Stimulated activated CD8-positive, alpha-beta memory T cell treated with anti-CD3 and anti-CD28 coated beads, Interleukin-15, amount 100 ng/mL, for 1 hour (primary cell): ENCODE data around the gene RFTN2.
"Not testable (repeated sequence)": the region's sequence is repeated elsewhere in the genome, so short reads cannot be mapped to it uniquely, and the experiment has no call there.

Source experiments
- DNase-seq: peaks from one replicate; pipeline ENCODE4 v3.0.0-alpha.2; 2020; ENCODE audit warnings: low read depth

RFTN2 gene

DNA sequence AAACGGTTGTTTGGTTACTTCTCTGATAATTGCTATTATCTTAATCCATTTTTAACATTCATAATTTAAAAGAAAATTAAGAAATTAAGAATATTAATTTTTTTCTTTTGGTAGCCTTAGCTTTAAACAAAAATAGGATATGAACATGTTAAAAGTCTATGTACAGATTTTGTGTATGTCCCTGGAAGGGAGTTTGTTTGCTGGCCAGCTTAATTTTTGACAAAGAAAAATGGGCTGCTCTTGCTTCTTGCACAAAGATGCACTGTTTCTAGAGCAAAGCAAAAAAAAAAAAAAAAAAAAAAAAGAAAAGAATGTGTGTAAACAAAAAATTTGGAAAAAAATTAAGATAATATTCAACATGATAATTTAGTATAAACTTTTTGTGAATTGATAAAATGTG is 1.3 kb downstream of the RFTN2 start:
- no peak for DNase-seq

DNA sequence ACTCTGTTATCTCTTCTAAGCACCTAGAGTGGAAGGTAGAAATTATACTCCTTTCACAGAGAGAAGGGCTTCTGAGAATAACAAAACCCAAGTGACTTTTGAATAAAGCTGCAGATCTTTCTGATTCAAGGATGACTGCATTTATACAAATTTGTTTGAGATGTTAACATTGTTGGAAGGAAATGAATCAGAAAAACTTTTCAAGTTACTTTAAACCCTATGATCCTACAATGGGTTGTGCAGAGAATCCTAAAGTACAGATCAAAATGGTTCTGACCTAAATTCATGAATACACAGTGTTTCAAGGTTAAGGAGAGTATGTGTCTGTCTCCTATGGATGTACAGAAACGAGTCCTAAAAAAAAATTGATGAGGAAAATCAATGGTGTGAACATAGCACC is 1.8 kb downstream of the RFTN2 start:
- no peak for DNase-seq

DNA sequence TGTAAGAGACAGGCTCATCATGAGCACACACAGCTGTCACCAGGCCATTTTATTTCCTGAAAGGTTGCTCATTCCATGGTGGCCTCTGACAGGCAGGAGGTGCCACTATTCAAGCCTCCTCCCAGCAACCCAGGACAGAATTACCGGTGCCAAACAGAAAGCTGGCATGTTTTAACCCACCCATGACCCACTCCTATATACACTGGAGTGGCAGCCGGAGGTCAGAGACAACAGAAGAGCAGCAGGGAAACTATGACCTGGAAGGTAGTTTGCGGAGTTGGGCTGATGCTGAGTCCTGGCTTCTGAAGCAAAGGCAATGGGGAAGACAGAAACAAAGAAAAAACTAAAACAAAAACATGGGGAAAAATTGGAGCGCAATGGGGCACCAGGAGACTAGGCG is 2.3 kb downstream of the RFTN2 start:
- no peak for DNase-seq

DNA sequence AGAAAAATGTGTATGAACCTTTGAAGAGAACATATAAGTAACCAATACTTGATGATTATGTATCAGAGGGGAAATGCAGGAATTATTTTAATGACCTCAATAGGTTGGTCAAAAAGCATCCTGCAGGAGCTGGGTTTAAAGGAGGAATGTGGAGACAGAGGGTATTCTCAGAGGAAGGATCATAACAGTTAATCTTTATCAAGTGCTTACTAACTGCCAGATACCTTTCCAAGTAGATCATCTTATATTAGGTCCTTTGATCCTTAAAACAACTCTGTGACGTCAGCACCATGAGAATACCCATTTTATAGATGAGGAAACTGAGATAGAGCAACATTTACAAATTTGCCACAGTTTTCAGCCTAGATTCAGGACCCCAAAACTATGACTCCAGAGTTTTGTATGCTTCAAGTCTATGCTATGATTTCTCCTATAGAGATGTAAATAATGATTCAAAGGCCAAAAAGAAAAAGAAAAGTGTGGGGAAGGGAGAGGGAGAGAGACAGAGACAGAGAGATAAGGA is 3.0 kb downstream of the RFTN2 start:
- no peak for DNase-seq

DNA sequence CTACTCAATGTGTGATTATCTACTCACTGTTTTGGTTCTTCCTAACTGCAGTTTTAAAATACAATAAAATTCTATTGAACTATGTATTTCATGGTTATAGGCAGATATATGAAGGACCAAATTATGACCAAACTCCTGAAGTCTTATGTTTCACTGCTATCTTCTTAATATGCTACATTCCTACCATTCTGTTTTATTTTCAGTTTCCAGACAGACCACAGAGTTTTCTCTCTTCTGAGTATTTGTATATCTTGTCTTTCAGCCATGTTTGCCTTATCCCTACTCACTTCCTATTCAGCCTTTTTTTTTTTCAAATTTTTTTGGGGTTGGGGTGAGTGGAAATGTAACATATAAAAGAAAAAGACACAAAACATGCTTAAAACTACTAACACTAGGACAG is 6.3 kb downstream of the RFTN2 start:
- DNase-seq = no peak

DNA sequence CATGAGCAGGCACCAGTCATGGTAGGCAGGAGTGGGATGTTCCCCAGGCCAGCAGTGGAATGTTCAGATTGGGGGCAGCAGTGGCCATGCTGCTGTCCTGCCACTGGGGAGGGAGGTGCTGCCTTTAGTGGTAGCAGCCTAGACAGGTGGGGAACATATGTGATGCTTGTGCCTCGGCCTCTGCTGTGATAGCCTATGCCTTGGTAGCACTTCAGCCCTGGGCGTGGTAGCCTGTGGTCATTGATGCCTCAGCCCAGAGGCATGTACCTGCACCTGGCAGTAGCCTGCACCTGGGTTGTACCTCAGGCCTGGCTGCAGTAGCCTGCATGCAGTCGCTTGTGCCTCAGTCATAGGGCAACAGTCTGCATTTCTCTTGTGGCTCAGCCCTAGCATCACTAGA is 7.1 kb downstream of the RFTN2 start:
- no peak for DNase-seq

DNA sequence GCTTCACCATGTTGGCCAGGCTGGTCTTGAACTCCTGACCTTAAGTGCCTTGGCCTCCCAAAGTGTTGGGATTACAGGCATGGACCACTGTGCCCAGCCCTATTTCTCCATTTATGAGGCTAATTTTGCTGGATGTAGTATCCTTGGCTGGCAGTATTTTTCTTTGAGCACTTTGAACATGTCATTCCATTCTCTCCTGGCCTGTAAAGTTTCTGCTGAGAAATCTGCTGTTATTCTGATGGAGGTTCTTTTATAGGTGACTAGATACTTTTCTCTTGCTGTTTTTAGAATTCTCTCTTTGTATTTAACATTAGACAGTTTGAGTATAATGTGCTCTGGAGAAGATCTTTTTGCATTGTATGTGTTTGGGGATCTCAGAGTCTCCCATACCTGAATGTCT is 9.1 kb downstream of the RFTN2 start:
- DNase-seq = no peak

DNA sequence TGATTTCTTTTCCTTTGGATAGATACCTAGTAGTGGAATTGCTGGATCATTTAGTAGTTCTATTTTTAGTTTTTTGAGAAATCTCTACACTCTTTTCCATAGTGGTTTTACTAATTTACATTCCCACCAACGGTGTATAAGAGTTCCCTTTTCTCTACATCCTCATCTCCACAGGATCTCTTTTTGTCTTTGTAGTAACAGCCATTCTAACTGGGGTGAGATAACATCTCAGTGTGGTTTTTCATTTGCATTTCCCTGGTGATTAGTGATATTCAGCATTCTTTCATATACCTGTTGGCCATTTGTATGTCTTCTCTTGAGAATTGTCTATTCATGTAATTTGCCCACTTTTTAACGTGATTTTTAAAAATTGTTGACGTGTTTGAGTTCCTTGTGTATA is 13.8 kb downstream of the RFTN2 start:
- no peak for DNase-seq

DNA sequence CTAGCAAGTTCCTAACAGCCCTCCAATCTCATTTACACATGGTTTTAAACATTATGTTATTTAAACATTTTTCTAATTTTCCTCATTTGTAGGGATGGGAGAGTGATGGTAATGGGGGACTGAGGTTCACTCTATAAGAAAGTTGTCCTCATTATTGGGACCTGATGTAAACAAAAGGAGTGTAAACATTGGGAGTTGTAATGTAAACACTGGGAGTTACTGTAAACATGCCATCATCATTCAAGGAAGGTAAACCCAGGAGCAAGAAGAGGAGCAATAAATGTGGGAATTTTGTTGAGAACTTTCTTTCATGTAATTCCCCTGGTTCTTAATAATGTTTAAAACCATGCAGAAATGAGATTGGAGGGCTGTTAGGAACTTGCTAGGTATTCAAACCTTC is 17.8 kb downstream of the RFTN2 start:
- no peak for DNase-seq

DNA sequence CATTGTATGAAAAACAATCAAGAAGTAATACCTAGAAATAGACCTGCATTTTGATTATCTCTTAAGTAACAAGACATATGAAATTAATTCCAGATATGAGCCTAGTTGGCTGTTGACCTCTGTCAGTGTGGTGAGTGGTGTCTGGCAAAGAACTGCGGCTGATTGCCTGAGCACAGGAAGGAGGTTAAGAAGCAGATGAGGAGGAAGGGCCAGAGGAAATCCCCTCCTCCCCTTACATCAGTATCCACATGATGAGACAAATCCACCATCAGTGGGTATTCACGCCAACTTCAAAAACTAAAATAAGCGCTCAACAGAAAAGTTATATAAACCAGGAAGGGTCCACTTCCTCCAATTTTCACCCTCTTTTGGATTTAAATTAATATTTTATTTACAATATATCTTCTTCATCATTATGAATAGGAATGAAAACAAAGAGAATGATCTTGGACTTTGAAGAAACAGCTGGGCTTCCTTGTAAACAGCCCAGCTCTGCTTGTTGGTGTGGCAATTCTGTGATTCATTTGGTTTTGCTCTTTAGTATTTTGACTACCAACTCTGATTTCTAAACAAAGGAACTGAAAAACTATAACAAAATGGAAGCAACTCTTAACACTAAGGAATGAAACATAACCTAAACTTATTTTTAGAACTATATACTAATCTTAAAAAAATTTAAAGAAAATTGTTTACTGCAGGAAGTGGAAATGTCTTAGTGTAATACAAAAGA is 27.3 kb downstream of the RFTN2 start:
- no peak for DNase-seq

DNA sequence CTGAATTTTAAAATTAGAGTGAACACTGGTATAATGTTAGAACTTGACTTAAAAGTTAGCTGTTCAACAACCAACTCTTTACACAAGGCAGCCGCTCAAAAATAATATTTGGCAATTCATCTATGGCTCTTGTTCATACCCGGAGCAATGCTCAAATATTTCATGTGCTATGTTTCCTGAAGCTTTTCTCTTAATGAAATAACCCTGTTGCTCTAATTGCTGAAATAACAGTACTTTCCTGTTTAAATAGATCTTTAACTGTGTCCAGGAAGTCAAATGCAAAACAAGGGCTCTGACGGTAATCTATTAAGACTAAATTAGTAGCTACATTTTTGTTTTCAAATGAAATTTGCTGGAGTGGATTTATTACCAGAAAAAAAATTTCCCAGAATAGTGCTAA is 33.7 kb downstream of the RFTN2 start:
- DNase-seq = no peak

DNA sequence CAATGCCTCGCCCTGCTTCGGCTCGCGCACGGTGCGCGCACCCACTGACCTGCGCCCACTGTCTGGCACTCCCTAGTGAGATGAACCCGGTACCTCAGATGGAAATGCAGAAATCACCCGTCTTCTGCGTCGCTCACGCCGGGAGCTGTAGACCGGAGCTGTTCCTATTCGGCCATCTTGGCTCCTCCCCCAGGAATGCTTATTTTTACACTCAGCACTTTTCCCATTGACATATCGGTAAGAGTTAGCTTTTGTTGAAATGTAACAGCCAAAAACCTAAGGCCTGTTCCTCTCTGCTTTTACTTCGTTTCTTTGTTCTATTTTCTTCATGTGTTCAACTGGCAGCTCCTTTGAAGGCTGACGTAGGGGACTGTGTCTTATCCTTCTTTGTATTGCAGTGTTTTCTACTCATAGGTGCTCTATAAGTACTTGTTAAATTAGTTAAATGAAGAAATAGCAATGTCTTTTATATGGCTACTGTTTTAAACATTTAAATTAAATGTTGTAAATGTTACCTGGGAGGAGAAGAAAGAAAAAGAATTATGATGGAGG is 34.7 kb downstream of the RFTN2 start:
- DNase-seq = not testable (repeated sequence)

DNA sequence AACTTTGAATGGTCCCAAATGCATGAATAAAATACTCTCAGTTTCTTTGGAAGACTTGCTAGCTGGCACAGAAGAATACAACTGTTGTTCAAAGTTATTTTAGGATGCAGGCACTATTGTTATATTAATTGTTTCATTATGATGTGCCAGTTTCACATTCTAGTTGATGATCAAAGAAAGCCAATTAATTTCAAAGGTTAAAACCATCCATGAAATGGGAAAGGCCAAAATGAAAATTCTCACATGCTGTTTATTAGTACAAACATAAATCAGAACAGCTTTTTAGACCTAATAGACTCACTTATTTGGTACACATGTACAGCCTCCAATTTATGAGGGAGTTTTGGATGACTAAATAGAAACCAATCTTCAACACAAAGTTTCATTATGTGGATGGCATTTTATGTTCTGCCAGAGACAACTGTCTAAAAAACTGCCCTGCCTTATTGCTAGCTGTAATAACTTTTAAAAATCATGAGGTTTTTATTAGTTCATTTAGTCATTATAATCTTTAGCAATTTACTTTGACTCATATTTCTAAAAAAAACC is 42.2 kb downstream of the RFTN2 start:
- no peak for DNase-seq

DNA sequence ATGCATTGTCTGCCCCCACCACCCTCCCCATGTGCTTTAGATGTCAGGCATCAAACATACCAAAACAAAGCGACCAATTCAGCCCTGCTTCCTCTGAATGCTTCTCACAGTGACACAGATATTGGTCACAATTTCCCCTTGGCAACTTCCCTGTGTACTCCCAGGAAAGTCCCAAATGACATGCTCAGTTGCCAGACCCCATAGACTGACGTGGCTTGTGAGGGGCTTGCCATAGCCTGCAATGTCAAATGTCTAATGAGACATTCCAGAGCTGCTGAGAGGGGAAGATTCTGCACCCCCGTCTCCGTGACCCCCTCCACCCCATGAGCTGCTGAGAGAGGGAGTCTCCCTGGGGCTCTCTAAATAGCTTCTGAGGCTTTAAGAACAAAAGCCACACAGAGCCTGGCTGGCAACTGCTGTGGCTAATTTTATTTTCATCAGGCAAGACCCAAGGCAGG is 47.3 kb downstream of the RFTN2 start:
- DNase-seq = no peak

DNA sequence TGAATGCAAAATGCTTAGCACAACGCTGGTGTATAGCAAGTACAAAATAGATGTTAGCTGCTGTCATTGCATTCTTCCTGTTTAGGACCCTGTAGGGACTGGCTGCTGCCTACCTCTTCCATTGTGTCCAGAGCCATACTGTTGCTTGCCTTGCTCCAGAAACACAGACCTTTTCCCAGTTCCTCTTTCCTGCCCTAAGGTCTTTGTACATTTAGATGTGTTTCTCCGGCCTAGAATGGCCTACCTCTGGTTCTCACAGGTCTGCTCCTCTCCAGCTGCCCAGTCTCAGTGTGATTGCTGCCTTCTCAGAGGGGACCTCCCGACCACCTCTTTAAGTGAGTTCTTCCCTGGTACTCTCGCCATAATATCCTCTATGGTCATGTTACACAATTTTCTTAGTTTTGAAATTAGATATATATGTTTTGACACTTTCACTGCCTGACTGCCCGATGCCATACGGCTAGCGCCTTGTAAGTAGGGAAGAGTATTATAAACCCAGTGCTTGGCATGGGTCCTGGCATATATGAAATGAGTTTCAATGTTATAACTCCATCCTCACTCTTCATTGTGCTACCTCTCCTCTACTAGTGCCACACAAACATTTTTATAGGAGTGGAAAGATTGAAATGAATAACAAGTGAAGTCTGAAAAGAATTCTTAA is 48.3 kb downstream of the RFTN2 start:
- DNase-seq = no peak

DNA sequence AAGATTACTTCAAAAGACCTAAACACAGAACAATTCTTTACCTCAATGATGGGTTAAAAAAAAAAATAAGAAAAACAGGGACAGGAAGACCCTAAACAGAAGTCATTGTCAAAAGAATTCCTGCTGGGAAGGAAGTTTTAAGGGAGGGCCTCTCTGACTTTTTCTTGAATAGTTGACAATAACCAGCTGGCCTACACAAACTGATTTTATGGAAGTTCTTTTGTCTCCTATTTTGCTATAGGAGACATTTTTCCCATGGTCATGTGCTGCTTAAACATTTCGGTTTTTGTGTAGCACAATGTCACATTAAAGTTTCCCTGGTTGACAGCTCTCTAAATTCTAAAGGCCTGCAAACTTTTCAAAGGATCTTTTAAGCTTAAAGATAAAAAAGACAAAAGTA is 55.3 kb downstream of the RFTN2 start:
- no peak for DNase-seq

DNA sequence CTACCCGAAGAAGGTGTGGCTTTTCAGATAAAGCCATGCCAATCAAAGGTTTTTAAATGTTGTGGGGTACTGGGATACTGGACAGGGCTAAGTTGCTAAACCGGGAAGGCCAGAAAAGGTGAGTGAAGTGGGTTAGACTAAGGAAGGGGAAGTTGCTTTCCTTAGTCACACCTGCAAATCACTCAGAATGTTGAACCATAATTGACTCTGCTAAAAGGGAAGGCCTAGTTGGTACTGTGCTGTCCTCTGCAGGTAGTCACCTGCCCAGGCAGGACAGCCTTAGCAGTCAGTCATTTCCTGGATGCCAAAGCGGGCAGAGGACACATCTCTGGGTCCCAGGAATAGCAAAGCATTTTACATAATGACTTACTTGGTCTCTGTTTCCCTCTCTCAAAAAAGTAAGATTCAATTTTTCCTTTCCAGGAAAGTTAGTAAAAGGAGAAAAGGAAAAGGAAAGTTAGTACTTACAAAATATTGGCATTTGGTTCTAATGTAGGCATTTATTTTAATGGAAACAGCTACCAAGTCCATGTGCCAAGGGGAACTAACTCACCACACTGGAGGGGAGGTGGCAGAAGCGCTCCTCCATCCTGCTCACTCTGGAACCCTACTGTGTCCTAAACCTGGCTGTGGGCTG is 60.3 kb downstream of the RFTN2 start:
- DNase-seq = no peak

DNA sequence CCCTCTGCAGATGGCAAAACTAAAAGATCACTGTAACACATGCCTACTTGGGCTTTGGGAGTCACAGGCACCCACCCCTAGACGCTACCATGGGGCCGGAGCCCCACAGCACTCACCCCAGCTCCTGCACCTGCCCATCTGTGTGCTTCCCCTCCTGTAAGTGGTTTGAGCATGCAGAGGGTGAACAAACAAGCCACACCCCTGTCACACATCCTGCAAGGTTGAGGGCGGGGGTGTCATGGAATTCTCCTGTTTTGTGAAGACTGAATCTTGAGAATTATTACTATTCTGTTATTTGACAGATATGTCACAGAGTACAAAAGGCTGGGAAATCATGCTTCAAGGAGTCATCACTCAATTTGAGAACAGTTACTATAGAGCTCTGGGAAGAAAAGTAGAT is 60.9 kb downstream of the RFTN2 start:
- no peak for DNase-seq

DNA sequence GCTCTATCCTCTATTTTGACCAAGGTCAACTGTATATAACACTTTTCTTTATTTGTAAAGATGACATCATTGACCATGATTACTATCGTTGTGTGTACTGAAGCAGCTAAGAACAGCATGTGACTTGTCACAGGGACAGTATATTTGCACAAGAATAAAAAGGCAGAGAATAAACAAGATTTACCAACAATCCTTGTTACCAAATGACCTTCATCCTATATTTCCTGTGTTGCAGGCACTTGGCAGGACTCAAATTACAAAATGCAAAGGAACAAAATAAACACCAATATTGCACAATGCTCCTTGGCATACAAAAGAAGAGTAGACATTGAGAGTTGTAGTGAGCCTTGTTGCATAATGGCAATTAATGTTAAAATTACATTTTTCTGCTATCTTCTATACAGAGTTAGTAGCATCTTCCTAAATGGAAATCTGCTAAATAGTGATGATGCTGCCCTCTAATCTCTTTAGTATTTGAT is 61.8 kb downstream of the RFTN2 start:
- no peak for DNase-seq

DNA sequence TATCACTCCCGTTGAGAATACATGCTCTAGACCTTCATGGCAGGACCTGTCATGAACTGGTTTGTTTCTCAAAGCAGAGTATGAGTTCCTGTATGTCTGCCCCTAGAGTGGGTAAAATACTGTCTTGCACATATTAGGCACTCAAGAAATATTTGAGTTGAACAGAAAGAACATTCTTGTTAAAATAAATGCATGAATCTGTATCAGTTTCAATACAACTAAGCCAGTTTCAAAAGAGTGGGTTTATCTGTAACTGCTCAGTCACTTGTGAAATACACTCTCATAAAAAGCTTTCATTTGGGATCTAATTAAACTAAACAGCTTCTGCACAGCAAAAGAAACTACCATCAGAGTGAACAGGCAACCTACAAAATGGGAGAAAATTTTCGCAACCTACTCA is 69.2 kb downstream of the RFTN2 start:
- DNase-seq = no peak

DNA sequence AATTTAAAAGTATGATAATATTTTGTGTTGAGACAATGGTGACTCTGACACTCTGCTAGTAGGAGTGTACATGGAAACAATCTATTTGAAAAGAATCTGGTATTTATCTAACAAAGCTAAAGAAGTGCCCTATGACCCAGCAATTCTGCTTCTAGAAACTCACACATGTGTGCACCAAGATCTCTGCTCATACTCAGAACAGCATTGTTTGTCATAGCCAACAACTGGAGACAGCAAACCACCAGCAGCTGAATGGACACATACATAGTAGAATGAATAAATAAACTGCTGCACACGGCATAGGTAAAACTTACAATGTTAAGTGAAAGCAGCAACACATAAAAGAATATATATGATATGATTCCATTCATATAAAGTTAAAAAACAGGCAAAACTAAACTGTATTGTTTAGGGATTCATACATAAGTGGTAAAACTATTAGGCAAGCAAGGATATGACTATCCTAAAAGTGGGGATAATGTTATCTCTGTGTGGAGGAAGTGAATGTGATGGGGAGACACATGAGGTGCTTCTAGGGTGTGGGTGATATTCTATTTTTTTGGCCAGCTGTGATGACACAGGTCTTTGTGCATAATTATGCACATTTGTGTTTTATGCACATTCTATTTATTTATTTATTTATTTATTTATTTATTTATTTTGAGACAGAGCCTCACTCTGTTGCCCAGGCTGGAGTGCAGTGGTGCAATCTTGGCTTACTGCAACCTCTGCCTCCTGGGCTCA is 71.1 kb downstream of the RFTN2 start:
- DNase-seq = no peak

DNA sequence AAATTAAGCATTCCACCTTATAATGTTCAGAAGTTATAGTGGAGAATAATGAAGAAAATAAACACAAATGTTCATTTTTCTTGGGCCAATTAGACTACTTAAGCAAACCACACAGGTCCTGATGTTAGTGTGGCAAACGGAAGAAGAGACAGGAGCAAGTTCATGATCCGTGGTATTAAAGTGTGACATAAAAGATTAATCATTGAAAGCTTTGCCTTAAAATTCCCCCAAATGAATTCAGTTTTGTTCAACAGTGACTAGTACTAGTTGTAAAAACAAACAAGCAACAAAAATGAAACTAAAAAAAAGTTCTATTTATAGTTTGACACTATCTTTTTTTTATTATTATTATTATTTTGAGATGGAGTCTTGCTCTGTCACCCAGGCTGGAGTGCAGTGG is 73.7 kb downstream of the RFTN2 start:
- DNase-seq = no peak
